Measurements from ENCODE around the gene CFAP54.

CFAP54 gene

DNA sequence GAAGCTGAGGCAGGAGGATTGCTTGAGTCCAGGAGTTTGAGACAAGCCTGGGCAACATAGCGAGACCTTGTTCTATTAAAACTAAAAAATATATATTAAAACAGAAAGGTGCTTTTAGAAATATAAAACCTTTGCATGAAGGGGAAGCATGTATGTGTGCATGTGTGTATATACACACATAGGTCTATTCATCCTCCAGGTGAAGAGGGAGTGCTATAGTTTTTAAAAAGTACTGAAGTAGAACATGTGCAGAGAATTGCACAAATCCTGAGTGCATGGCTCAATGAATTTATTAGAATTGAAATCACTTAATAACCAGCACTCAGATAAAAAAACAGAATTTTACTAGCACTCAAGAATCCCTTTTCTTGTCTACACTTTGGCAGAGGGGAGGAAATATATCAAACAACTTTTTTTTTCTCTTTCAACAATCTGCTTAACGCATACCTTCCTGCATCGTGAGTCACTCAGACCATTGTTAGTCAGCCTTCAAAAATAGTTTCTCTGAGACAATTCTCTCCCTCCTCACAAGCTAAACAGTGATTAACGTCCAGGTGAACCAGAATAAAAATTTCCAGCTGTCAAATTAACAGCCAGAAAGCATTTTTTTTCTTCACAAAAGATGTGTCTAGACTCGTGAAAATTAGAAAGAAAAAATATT is 400.0 kb downstream of the CFAP54 start:
- no peaks in the 10 kb centered on the region for H3K36me3 ChIP-seq (ENCODE audit: control insufficient read depth in 1 of 2, insufficient read depth in 2 of 2, low read length in 2 of 2)
- H3K27ac ChIP-seq (ENCODE audit: low read depth, low read length): no peak overlapping the region
- no peaks in the 10 kb centered on the region for H3K4me1 ChIP-seq (ENCODE audit: control insufficient read depth in 1 of 2, insufficient read depth in 2 of 2, low read length in 2 of 2)
- no peak overlapping the region for H3K4me3 ChIP-seq (ENCODE audit: low read depth in 1 of 2, low read length in 2 of 2)
- H3K9ac ChIP-seq (ENCODE audit: low read depth in 1 of 2, low read length in 2 of 2): no peak overlapping the region
- H3K9me3 ChIP-seq (ENCODE audit: control insufficient read depth in 1 of 2, low read length in 2 of 2): no peaks in the 10 kb centered on the region
- no peaks in the 10 kb centered on the region for H3K27me3 ChIP-seq (ENCODE audit: control insufficient read depth in 1 of 2, insufficient read depth in 2 of 2, low read length in 2 of 2)

DNA sequence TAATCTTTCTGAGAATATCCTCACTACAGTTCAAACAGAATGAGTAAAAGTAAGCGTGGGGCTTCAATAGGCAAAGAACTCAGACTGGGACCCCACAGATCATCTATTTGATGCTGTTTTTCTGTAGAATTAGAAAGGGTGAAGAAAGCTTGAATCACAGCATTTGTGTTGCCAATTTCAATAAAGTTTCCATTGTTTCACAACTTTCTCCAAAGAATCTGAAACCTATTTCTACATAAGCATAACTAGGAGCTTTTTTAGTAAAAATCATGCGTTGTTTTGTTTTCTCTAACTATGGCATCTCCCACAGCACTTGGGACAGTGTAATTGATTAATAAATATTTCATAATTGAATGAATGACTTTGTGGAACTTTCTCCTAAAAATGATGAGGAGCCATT is 401.0 kb downstream of the CFAP54 start:
- Histone ChIP-seq H3K27me3 (ENCODE audit: control insufficient read depth in 1 of 2, insufficient read depth in 2 of 2, low read length in 2 of 2) (no peaks in the 10 kb centered on the region), H3K36me3 (ENCODE audit: control insufficient read depth in 1 of 2, insufficient read depth in 2 of 2, low read length in 2 of 2) (no peaks in the 10 kb centered on the region), H3K4me3 (ENCODE audit: low read depth in 1 of 2, low read length in 2 of 2) (no peak overlapping the region), H3K9ac (ENCODE audit: low read depth in 1 of 2, low read length in 2 of 2) (no peak overlapping the region), H3K4me1 (ENCODE audit: control insufficient read depth in 1 of 2, insufficient read depth in 2 of 2, low read length in 2 of 2) (no peaks in the 10 kb centered on the region), H3K27ac (ENCODE audit: low read depth, low read length) (no peak overlapping the region), H3K9me3 (ENCODE audit: control insufficient read depth in 1 of 2, low read length in 2 of 2) (no peaks in the 10 kb centered on the region)

DNA sequence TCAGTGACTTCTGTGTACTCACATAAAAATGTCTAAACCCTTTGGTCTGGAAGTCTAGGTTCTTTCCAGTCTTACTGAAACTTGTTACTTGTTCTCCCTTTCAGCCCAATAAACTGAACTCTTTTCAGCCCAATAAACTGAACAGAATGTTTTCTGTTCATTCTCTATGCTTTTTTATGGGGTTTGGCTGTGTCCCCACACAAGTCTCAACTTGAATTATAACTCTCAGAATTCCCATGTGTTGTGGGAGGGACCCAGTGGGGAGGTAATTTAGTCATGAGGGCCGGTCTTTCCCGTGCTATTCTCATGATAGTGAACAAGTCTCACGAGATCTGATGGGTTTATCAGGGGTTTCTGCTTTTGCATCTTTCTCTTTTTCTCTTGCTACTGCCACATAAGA is 402.7 kb downstream of the CFAP54 start:
- no peak overlapping the region for H3K27ac ChIP-seq (ENCODE audit: low read depth, low read length)
- H3K9me3 ChIP-seq (ENCODE audit: control insufficient read depth in 1 of 2, low read length in 2 of 2): no peaks in the 10 kb centered on the region
- H3K9ac ChIP-seq (ENCODE audit: low read depth in 1 of 2, low read length in 2 of 2): no peak overlapping the region
- no peak overlapping the region for H3K4me3 ChIP-seq (ENCODE audit: low read depth in 1 of 2, low read length in 2 of 2)
- H3K4me1 ChIP-seq (ENCODE audit: control insufficient read depth in 1 of 2, insufficient read depth in 2 of 2, low read length in 2 of 2): no peaks in the 10 kb centered on the region
- no peaks in the 10 kb centered on the region for H3K36me3 ChIP-seq (ENCODE audit: control insufficient read depth in 1 of 2, insufficient read depth in 2 of 2, low read length in 2 of 2)
- H3K27me3 ChIP-seq (ENCODE audit: control insufficient read depth in 1 of 2, insufficient read depth in 2 of 2, low read length in 2 of 2): no peaks in the 10 kb centered on the region

DNA sequence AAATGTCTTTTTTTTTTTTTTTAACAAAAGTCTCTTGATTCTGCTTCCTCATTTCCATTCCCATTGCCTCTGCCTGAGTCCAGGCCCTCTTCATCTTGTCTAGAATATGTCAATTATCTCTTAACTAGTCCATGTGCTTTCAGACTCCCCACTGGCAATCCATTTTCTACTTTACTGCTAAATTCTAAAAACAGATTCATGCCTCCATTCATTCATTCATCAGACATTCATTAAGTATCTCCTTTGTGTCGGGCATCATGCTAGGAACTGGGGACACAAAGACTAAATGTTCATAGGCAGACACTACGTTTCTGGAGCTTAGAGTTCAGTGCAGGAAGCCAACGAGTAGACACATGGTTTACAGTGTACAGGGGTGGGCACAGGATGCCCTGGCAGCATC is 408.0 kb downstream of the CFAP54 start:
- Histone ChIP-seq H3K9ac (ENCODE audit: low read depth in 1 of 2, low read length in 2 of 2) (no peak overlapping the region), H3K9me3 (ENCODE audit: control insufficient read depth in 1 of 2, low read length in 2 of 2) (no peaks in the 10 kb centered on the region), H3K27me3 (ENCODE audit: control insufficient read depth in 1 of 2, insufficient read depth in 2 of 2, low read length in 2 of 2) (no peaks in the 10 kb centered on the region), H3K36me3 (ENCODE audit: control insufficient read depth in 1 of 2, insufficient read depth in 2 of 2, low read length in 2 of 2) (no peaks in the 10 kb centered on the region), H3K27ac (ENCODE audit: low read depth, low read length) (no peak overlapping the region), H3K4me1 (ENCODE audit: control insufficient read depth in 1 of 2, insufficient read depth in 2 of 2, low read length in 2 of 2) (no peaks in the 10 kb centered on the region), H3K4me3 (ENCODE audit: low read depth in 1 of 2, low read length in 2 of 2) (no peak overlapping the region)

DNA sequence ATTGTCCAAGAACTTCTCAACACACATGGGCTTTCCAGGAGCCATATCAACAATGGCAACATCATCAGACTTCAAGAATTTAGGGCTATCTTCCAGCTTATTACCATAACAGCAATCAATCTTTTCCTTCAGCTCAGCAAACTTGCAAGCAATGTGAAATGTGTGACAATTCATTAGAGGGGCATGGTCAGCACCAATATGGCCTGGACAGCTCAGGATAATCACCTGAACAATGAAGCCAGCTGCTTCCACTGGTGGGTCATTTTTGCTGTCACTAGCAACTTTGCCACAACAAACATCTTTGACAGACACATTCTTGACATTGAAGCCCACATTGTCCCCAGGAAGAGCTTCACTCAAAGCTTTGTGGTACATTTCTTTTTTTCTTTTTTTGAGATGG is 411.8 kb downstream of the CFAP54 start:
- H3K27me3 ChIP-seq (ENCODE audit: control insufficient read depth in 1 of 2, insufficient read depth in 2 of 2, low read length in 2 of 2): no peaks in the 10 kb centered on the region
- H3K4me3 ChIP-seq (ENCODE audit: low read depth in 1 of 2, low read length in 2 of 2): no peak overlapping the region
- H3K9me3 ChIP-seq (ENCODE audit: control insufficient read depth in 1 of 2, low read length in 2 of 2): no peaks in the 10 kb centered on the region
- H3K4me1 ChIP-seq (ENCODE audit: control insufficient read depth in 1 of 2, insufficient read depth in 2 of 2, low read length in 2 of 2): no peaks in the 10 kb centered on the region
- H3K36me3 ChIP-seq (ENCODE audit: control insufficient read depth in 1 of 2, insufficient read depth in 2 of 2, low read length in 2 of 2): no peaks in the 10 kb centered on the region
- H3K9ac ChIP-seq (ENCODE audit: low read depth in 1 of 2, low read length in 2 of 2): no peak overlapping the region
- no peak overlapping the region for H3K27ac ChIP-seq (ENCODE audit: low read depth, low read length)

DNA sequence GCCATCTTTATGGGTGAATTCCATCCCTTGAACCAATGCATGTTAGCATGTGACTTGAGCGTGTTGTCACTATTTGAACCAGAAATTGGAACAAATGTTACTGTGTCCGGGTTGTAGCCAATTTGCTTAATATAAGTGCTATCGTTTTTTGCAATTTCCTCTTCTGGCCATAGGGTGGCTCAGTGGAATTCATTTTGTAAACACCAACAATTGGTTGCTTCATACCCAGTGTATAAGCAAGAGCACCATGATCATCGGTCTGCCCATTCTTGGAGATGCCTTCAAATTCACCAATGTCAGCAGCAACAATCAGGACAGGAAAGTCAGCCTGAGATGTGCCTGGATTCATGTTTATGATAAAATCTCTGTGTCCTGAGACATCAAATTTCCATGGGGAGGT is 412.7 kb downstream of the CFAP54 start:
- H3K36me3 ChIP-seq (ENCODE audit: control insufficient read depth in 1 of 2, insufficient read depth in 2 of 2, low read length in 2 of 2): no peaks in the 10 kb centered on the region
- H3K27me3 ChIP-seq (ENCODE audit: control insufficient read depth in 1 of 2, insufficient read depth in 2 of 2, low read length in 2 of 2): no peaks in the 10 kb centered on the region

DNA sequence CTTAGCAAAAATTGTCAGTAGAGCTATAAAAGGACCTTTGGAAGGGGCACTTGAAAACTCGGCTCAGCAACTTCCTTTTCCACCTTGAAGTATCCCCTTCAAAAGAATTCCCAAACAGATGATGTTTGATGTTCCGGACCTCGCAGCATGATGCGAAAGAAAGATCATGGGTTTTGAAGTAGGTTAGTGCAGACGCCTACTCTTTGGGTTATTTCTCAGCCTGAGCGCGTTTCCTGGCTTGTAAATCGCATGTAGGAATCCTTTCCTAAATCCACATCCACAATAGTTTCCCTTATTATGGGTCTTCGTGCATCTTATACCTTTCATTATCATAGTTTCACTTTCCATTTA is 417.1 kb downstream of the CFAP54 start:
- H3K4me1 ChIP-seq (ENCODE audit: control insufficient read depth in 1 of 2, insufficient read depth in 2 of 2, low read length in 2 of 2): peaks cover 7 to 10% of the 10 kb centered on the region in 2 donors
- H3K9ac ChIP-seq (ENCODE audit: low read depth in 1 of 2, low read length in 2 of 2): peak overlapping the region; percentile 84 to 96
- H3K4me3 ChIP-seq (ENCODE audit: low read depth in 1 of 2, low read length in 2 of 2): peak overlapping the region; percentile 99
- peak overlapping the region; percentile 81 for H3K27ac ChIP-seq (ENCODE audit: low read depth, low read length)
- no peaks in the 10 kb centered on the region for H3K9me3 ChIP-seq (ENCODE audit: control insufficient read depth in 1 of 2, low read length in 2 of 2)
- H3K27me3 ChIP-seq (ENCODE audit: control insufficient read depth in 1 of 2, insufficient read depth in 2 of 2, low read length in 2 of 2): no peaks in the 10 kb centered on the region
- no peaks in the 10 kb centered on the region for H3K36me3 ChIP-seq (ENCODE audit: control insufficient read depth in 1 of 2, insufficient read depth in 2 of 2, low read length in 2 of 2)

More for the DNA sequence above, 412.7 kb downstream of the CFAP54 start:
- Histone ChIP-seq H3K4me3 (ENCODE audit: low read depth in 1 of 2, low read length in 2 of 2) (no peak overlapping the region), H3K9me3 (ENCODE audit: control insufficient read depth in 1 of 2, low read length in 2 of 2) (no peaks in the 10 kb centered on the region), H3K9ac (ENCODE audit: low read depth in 1 of 2, low read length in 2 of 2) (no peak overlapping the region), H3K27ac (ENCODE audit: low read depth, low read length) (no peak overlapping the region), H3K4me1 (ENCODE audit: control insufficient read depth in 1 of 2, insufficient read depth in 2 of 2, low read length in 2 of 2) (no peaks in the 10 kb centered on the region)

DNA sequence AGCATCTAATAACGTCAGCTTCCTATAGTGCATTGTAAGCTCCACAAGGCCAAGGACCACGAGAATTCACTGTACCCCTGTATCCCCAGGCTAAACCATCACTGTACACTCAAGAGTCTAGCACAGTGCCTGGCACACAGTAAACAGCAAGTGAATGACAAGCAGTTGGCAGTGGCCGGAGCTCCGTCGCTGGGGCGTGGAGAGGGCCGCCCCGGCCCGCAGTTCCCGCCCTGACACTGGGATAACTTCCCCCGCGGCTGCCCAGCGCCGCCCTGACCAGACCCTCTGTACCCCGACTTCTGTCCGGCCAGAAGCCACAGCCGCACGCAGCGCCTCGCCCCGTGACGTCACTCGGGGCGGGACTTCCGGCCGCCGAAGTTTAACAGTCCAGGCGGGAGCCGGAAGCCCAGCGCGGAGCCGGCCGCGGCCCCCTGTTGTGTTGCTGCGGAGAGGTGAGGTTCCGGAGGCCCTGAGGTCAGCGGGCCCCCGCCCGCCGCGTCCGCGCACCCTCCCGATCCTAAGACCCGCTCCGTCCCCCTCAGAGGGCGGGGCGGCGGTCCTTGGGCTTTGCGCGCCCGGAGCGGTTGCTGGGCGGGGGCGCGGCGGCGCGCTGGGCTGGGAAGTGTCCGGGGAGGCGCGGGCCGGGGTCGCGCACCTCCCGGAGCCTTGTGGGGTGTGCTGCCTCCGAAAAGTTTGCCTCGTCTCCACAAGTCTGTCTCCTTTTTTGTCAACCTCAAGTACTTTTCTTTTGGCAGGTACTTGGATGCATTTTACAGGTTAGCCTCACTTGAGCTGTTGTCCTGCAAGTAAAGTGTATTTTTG is 417.7 kb downstream of the CFAP54 start, which contains the start of gene NEDD1:
TSS of gene NEDD1 (plus strand) at position 409 of the 822 bp plus-strand sequence. CDS start 2,503 bp downstream, outside the sequence.
- H3K9ac ChIP-seq (ENCODE audit: low read depth in 1 of 2, low read length in 2 of 2): peak within 1 kb of the TSS; percentile 84 to 96
- H3K27ac ChIP-seq (ENCODE audit: low read depth, low read length): peak within 1 kb of the TSS; percentile 81
- H3K4me3 ChIP-seq (ENCODE audit: low read depth in 1 of 2, low read length in 2 of 2): peak within 1 kb of the TSS; percentile 99
- no peaks in the 10 kb centered on the region for H3K27me3 ChIP-seq (ENCODE audit: control insufficient read depth in 1 of 2, insufficient read depth in 2 of 2, low read length in 2 of 2)
- H3K9me3 ChIP-seq (ENCODE audit: control insufficient read depth in 1 of 2, low read length in 2 of 2): no peaks in the 10 kb centered on the region
- H3K36me3 ChIP-seq (ENCODE audit: control insufficient read depth in 1 of 2, insufficient read depth in 2 of 2, low read length in 2 of 2): no peaks in the 10 kb centered on the region
- peaks cover 7 to 10% of the 10 kb centered on the region in 2 donors for H3K4me1 ChIP-seq (ENCODE audit: control insufficient read depth in 1 of 2, insufficient read depth in 2 of 2, low read length in 2 of 2)

DNA sequence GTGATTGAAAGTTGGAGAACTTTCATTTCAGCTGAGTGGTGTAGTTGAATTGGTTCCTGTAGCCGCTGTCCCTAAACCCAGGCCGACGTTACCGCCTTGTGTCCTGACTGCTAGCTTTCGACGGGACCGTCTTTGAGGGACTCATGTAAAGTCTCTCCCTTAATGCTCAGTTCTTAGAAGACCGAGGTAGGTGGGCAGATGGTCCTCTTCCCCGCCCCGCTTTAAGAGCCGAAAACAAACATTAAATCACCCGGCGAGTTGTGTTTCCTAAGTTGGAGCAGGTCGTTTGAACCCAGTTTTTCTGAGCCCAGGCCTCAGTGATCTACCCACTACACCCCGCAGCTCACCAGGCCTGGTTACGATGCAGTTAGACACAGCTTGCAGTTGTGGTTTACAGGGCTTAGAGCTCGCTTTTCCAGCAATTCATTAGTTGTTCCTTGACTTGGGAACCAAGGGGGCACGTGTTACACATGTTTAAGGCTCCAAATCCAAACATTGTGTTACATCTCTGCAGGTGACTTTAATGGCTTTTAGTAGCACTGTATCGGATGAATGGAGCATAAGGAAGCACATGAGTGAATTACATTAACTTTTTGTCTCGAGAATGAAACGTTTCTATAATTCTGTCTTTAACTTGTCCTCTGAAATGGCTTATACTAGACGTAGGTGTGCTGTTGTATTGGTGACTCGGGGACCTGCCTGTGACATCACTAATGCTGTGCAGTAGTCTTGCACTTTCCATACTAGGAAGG is 418.5 kb downstream of the CFAP54 start:
- Histone ChIP-seq H3K27ac (ENCODE audit: low read depth, low read length) (peak overlapping the region; percentile 81), H3K9me3 (ENCODE audit: control insufficient read depth in 1 of 2, low read length in 2 of 2) (no peaks in the 10 kb centered on the region), H3K4me3 (ENCODE audit: low read depth in 1 of 2, low read length in 2 of 2) (peak overlapping the region; percentile 99), H3K9ac (ENCODE audit: low read depth in 1 of 2, low read length in 2 of 2) (peak overlapping the region; percentile 84 to 96), H3K4me1 (ENCODE audit: control insufficient read depth in 1 of 2, insufficient read depth in 2 of 2, low read length in 2 of 2) (peaks cover 7 to 10% of the 10 kb centered on the region in 2 donors), H3K36me3 (ENCODE audit: control insufficient read depth in 1 of 2, insufficient read depth in 2 of 2, low read length in 2 of 2) (no peaks in the 10 kb centered on the region), H3K27me3 (ENCODE audit: control insufficient read depth in 1 of 2, insufficient read depth in 2 of 2, low read length in 2 of 2) (no peaks in the 10 kb centered on the region)

DNA sequence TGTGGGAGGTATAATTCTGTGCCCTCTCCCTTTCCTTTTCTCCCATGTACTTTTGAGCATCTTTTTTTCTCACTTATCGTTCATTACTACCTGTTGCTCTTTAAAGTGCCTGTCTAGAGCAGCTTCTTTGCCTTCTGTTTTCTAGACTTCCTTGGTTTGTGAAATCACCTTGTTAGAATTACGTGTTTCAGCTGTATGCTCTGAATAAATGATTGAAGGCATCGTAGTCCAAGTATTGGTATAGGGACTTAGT is 419.0 kb downstream of the CFAP54 start:
- Histone ChIP-seq H3K9ac (ENCODE audit: low read depth in 1 of 2, low read length in 2 of 2) (peak overlapping the region; percentile 84 to 96), H3K27me3 (ENCODE audit: control insufficient read depth in 1 of 2, insufficient read depth in 2 of 2, low read length in 2 of 2) (no peaks in the 10 kb centered on the region), H3K9me3 (ENCODE audit: control insufficient read depth in 1 of 2, low read length in 2 of 2) (no peaks in the 10 kb centered on the region), H3K4me1 (ENCODE audit: control insufficient read depth in 1 of 2, insufficient read depth in 2 of 2, low read length in 2 of 2) (peaks cover 7 to 10% of the 10 kb centered on the region in 2 donors), H3K4me3 (ENCODE audit: low read depth in 1 of 2, low read length in 2 of 2) (peak overlapping the region; percentile 99), H3K27ac (ENCODE audit: low read depth, low read length) (no peak overlapping the region), H3K36me3 (ENCODE audit: control insufficient read depth in 1 of 2, insufficient read depth in 2 of 2, low read length in 2 of 2) (no peaks in the 10 kb centered on the region)
